Stimulated activated CD4-positive, alpha-beta T cell treated with anti-CD3 and anti-CD28 coated beads, Interleukin-12 subunit alpha, Interleukin-12 subunit beta, amount 100 ng/mL, for 24 hours (primary cell): ENCODE results near the gene LIMS2.

Experiments used
- DNase-seq, 2 experiments: peaks; one replicate each; pipeline ENCODE4 v3.0.0-alpha.2; 2020; ENCODE audit warnings: low read depth in 2 of 2

Gene LIMS2

GRCh38 chr2:127701193-127701650 is 25.9 kb upstream of the LIMS2 start, which contains the start of gene SFT2D3:
SFT2D3 (plus strand) TSS chr2:127701497; CDS start chr2:127701529, 32 bp downstream.
- DNase-seq, result peak; percentile 83 to 86

- peak in 1 of 2 experiments; percentile 11 for DNase-seq
Measured at GRCh38 chr2:127700527-127701192, 25.3 kb upstream of the LIMS2 start.

DNA sequence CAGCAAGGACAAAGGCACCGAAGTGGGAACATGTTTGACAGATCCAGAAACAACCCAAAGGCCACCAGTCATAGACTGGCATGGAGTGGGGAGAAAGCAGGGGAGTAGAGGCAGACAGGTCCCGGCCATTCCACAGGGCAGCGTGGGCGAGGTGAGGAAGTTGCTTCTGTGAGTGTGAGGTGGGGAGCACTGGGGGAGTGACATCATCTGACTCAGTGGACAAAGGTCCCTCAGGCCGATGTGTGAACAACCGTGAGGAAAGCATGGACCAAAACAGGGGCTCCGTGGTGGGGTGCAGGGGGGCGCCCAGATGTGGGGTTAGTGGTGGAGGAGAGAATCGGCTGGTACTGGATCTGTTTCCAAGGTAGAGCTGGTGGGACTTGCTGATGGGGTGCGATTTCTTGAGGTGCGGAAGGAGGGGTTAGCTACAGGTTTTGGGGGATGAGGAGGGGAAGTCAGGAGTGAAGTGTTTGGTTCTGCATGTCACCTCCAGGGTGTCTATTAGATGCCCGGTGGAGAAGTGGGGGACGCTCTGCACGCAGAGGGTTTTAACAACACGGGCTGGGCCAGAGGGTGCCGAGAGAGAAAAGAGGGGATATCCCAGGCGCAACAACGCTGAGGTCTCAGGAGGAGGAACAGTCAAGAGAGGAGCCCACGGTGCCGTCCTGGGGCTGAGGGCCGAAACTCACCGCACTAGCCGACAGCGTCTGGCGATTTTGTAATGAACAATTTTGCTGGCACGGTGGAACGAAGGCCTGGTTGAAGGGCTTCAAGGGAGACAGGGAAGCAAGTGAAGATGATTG is 23.4 kb upstream of the LIMS2 start:
- no peak for DNase-seq

DNA sequence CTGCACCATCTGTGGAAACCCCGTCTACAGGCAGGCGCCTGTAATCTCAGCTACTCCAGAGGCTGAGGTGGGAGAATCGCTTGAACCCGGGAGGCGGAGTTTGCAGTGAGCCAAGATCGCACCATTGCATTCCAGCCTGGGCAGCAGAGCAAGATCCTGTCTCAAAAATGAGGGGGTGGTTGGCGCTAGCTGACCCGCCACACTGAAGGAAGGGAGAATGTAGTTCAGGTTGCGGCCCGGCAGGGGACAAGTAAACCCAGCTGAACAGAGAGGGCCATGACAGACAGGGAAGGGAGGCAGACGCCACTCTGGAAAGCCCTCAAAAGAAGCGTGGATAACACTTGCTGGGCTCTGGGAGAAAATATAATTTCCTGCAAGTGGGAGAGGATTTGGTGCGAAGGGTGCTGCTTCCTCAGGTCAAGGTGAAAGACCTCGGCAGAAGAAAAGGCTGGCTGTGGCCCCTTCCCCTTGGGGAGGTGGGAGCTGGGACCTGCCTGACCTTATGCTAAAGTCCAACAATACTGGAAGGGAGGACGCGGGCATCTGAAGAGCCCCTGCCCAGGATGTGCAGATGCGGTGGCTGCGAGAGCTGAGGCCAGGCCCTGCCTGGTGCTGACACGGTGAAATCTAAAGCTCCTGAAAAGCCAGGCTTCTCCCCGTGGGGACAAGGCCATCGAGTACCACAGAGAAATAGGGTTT is 22.3 kb upstream of the LIMS2 start:
- DNase-seq, result no peak

DNA sequence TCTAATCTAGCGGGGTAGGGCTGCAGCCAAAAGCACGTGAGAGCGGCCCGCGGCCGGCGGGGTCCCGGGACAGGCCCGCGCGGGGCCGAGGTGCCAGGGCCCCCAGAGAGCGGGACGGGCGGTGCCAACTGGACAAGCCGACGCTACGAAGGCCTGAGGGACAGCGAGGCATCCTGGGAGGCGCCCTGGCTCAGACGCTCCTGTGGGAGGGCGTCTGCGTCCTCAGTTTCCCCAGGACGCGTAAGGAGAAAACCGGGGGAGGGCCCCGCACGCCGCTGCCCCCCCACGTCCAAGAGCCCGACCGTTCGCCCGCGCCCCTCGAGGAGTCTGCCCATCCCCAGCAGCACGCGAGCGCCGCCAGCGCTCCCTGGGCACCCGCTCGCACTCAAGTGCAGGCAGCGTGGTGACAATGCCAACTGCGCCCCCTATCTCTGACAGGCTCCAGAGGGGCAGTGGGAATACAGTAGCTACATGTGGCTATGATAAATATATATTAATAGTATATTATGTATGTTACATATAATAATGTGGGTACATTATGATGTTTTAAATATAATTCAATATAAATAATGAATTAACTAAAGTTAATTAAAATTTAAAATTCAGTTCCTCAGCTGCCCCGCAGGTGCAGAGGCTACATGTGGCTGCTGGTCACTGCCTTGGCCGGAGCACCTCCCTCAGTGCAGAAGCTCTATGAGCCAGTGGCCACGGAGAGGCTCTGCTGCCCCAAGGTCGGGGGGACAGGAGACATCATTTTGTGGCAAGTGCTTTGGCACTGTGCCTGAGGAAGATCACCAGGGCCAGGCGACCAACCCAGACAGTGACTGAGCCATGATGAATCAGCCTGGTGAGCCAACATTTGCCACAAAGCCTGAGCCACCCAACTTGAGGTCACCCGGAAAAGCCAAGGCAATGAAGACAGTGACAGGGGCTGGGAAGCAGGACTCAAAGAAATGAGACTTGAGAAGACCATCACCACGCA is 20.5 kb upstream of the LIMS2 start:
- peak in 1 of 2 experiments; percentile 41 for DNase-seq

DNA sequence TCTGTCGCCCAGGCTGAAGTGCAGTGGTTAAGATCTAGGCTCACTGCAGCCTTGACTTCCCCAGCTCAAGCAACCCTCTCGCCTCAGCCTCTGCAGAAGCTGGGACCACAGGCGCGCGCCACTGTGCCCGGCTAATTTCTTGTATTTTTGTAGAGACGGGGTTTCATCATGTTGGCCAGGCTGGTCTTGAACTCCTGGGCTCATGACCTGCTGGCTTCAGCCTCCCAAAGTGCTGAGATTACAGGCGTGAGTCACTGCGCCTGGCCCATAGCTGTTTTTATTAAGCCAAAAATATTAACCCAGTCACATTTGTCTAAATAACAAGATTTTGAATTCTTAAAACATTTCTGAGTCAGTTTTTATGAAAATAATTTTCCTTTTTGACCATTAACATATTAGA is 19.7 kb upstream of the LIMS2 start:
- no peak for DNase-seq

DNA sequence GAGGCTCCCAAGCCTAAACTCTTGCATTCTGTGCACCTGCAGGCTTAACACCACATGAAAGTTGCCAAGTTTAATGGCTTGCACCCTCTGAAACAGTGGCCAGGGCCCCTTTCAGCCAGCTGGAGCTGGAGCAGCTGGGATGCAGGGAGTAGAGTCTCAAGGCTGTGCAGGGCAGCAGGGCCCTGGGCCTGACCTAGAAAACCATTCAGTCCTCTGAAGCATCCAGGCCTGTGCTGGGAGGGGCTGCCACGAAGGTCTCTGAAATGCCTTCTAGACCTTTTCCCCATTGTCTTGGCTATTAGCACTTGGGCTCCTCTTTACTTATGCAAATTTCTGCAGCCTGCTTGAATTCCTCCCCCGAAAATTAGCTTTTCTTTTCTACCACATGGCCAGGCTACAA is 15.4 kb upstream of the LIMS2 start:
- no peak for DNase-seq

DNA sequence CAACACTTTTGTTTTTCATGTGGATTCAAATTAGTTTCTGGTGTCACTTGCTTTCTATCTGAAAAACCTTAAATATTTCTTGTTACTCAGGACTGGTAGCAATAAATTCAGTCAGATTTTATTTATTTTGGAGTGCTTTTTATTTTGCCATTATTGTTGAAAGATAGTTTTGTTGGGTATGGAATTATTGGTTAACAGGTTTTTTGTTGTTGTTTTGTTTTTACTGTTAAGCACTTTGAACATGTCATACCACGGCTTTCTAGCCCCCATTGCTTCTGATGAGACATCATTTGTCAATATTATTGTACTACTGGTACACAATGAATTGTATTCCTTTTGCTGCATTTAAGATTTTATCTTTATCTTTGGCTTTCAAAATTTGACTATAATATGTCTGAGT is 13.1 kb upstream of the LIMS2 start:
- no peak for DNase-seq

DNA sequence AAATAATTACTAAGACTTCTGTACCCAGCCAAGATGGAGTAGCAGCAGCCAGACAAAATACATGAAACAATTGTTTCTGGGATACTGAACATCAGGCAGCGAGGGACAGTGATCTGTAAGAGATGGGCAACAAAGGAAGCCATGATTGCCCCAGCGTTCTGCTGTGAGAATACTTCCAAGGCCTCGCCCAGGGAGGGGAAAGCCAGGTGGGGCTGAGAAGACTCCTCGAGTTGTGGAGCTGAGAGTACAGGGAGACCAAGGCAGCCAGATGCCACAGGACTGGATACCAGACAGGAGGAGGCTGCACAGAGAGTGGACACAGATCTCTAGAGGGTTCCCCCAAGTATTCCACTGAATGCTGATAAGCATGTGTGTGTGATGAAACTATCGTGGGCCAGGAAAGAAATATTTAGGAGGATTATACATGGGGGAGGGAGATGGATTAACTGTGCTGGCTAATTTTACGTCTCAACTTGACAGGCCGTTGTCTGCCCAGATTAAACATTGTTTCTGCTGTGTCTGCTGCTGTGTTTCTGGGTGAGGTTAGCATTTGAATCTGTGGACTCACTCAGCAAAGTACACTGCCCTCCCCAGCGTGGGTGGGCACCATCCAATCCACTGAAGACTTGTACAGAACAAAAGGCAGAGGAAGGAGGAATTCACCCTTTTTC is 10.2 kb upstream of the LIMS2 start:
- no peak for DNase-seq

DNA sequence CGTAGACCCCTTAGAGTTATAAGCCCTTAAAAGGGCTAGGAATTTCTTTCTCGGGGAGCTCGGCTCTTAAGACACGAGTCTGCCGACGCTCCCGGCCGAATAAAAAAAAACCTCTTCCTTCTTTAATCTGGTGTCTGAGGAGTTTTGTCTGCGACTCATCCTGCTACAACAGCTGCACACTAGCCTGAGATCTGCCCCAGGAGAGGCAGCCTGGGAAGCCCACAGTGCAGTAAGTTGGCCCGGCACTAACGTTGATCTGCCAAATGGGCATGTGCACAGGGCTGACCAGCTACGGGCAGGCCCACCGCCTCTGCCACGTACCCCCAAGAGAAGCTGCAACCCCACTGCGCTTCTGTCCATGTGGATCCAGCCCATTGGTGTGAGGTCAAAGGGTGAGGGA is 8.4 kb upstream of the LIMS2 start:
- DNase-seq, result no peak

GRCh38 chr2:127683056-127683455 is 7.7 kb upstream of the LIMS2 start:
- no peak for DNase-seq

GRCh38 chr2:127681976-127682857 is 6.9 kb upstream of the LIMS2 start:
- DNase-seq, result no peak

GRCh38 chr2:127681288-127681804 is 6.0 kb upstream of the LIMS2 start:
- no peak for DNase-seq

GRCh38 chr2:127680706-127681287 is 5.5 kb upstream of the LIMS2 start:
- no peak for DNase-seq

DNA sequence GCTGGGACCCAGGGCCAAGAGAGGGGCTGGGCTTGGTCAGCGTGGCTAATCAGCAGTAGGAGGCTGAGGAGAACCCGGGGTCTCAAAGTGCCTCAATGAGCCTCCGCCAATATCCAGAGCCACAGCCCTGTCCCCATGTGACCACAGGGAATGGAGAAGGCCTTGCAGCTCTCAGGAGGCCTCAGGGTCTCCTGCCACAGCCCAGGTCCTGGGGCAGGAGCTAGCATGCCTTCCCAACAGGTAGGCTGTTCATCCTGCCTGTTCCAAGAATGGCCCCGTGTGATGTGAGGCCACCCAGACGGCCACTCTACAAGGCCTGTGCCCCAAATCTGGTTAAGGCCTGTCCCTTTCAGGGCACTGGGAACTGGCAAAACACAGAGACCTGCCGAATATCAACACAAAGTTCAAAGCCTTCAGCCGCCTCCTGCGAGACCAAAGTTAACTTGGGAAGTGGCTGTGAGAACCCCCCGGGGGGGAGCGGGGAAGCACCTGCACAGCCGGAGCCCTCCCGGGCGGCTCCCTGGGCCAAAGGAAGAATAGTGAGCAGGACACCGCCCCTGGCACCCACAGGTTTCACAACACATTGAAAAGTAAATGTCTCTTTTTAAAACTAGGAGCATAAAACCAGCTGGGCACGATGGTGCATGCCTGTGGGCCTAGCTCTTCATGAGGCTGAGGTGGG is 4.5 kb upstream of the LIMS2 start:
- no peak for DNase-seq

DNA sequence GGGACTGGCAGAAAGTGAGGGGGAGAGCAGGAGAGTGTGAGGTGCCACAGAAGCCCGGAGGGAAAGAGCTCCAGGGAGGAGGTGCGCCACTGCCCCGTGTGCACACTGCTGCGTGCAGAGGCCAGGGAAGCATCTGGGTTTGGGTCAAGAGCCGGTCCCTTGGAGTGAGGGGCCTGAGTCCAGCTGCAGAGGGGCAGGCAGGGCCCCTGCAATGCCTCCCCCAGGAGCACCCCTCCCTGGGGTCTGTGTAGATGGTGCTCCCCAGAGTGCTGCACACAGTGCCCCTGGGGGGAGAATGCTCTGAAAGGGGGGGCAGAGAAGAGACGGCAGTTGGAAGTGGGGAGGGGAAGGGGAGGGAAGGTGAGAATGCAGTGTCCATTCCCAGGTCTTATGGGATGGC is 3.7 kb upstream of the LIMS2 start:
- no peak for DNase-seq

GRCh38 chr2:127678531-127678930 is 3.2 kb upstream of the LIMS2 start:
- DNase-seq, result no peak

DNA sequence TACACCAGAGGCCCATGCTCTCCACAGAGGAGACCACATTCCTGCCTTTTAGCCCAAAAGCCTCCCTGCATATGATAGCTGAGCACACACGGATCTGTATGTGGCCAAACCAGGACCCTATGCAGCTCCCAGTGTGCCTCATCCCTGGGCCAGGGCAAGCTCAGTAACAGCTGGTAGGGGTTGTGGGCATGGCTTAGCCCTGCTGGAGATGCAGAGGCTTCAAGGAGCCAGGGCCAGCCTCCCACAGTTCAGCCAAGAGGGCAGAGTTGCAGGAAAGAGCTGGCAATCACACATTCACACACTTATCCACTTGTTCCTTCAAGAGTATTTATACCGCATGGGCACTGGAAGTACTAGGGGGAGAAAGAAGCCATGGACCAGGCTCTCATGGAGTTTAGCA is 1.6 kb upstream of the LIMS2 start:
- DNase-seq, result no peak
